Stimulated activated memory B cell treated with anti-CD40 and anti-IgM and Interleukin-4, amounts not matched to agents 10 μg/mL and 1 μg/mL and 100 μg/mL, for 72 hours (primary cell): Measurements from ENCODE around the gene RASSF4.

Source experiments
- ATAC-seq: fragments of 150-1000 bp; cut with Tn5 transposase; 2 replicates; pipeline ENCODE4 v1.10.0; 2021
- H3K27ac Mint-ChIP-seq: one replicate; pipeline ENCODE4 v1.8.0; 2022; ENCODE audit warnings: mild to moderate bottlenecking, mixed read lengths
- H3K27me3 Mint-ChIP-seq: one replicate; pipeline ENCODE4 v1.8.0; 2022; ENCODE audit warnings: mixed read lengths
- H3K36me3 Mint-ChIP-seq: one replicate; pipeline ENCODE4 v1.8.0; 2022; ENCODE audit warnings: mixed read lengths
- H3K4me1 Mint-ChIP-seq: one replicate; pipeline ENCODE4 v1.8.0; 2022; ENCODE audit warnings: mixed read lengths
- H3K4me3 Mint-ChIP-seq: one replicate; pipeline ENCODE4 v1.8.0; 2022; ENCODE audit warnings: mild to moderate bottlenecking, moderate library complexity, mixed read lengths
- H3K9me3 Mint-ChIP-seq: one replicate; pipeline ENCODE4 v1.8.0; 2022; ENCODE audit warnings: mixed read lengths

RASSF4 gene

GRCh38 chr10:44971935-44972757 is 12.5 kb downstream of the RASSF4 start:
- ATAC-seq: no peak
- no peak overlapping the region for H3K4me3 Mint-ChIP-seq
- peaks cover 40% of the 10 kb centered on the region for H3K4me1 Mint-ChIP-seq
- H3K27me3 Mint-ChIP-seq: peaks cover 5% of the 10 kb centered on the region
- no peak overlapping the region for H3K27ac Mint-ChIP-seq
- H3K36me3 Mint-ChIP-seq: no peaks in the 10 kb centered on the region
- no peaks in the 10 kb centered on the region for H3K9me3 Mint-ChIP-seq

- no peak for ATAC-seq
- no peaks in the 10 kb centered on the region for H3K9me3 Mint-ChIP-seq
- H3K27ac Mint-ChIP-seq: peak overlapping the region; percentile 82
- peaks cover 9% of the 10 kb centered on the region for H3K27me3 Mint-ChIP-seq
- H3K36me3 Mint-ChIP-seq: no peaks in the 10 kb centered on the region
- H3K4me3 Mint-ChIP-seq: no peak overlapping the region
- H3K4me1 Mint-ChIP-seq: peaks cover 32% of the 10 kb centered on the region
Measured at GRCh38 chr10:44972874-44973306, 13.3 kb downstream of the RASSF4 start.

GRCh38 chr10:44973323-44974081 is 13.9 kb downstream of the RASSF4 start:
- Mint-ChIP-seq H3K9me3 (no peaks in the 10 kb centered on the region), H3K4me3 (peak overlapping the region; percentile 35), H3K36me3 (no peaks in the 10 kb centered on the region)

GRCh38 chr10:44974082-44974627 is 14.6 kb downstream of the RASSF4 start:
- peak overlapping the region; percentile 75 for H3K4me3 Mint-ChIP-seq
- H3K9me3 Mint-ChIP-seq: no peaks in the 10 kb centered on the region
- peak; percentile 13 for ATAC-seq
- H3K27me3 Mint-ChIP-seq: peaks cover 9% of the 10 kb centered on the region
- H3K36me3 Mint-ChIP-seq: no peaks in the 10 kb centered on the region
- H3K4me1 Mint-ChIP-seq: peaks cover 19% of the 10 kb centered on the region
- peak overlapping the region; percentile 82 for H3K27ac Mint-ChIP-seq

More at GRCh38 chr10:44973323-44974081, 13.9 kb downstream of the RASSF4 start:
- Mint-ChIP-seq H3K4me1 (peaks cover 26% of the 10 kb centered on the region), H3K27ac (peak overlapping the region; percentile 82), H3K27me3 (peaks cover 9% of the 10 kb centered on the region)
- ATAC-seq: peak; percentile 26

GRCh38 chr10:44974628-44975430 is 15.2 kb downstream of the RASSF4 start:
- H3K4me3 Mint-ChIP-seq: peak overlapping the region; percentile 75
- H3K9me3 Mint-ChIP-seq: no peaks in the 10 kb centered on the region
- no peaks in the 10 kb centered on the region for H3K36me3 Mint-ChIP-seq
- peaks cover 19% of the 10 kb centered on the region for H3K4me1 Mint-ChIP-seq
- peaks cover 9% of the 10 kb centered on the region for H3K27me3 Mint-ChIP-seq
- H3K27ac Mint-ChIP-seq: peak overlapping the region; percentile 82
- ATAC-seq: peak; percentile 87

GRCh38 chr10:44975431-44976331 is 16.1 kb downstream of the RASSF4 start:
- Mint-ChIP-seq H3K36me3 (no peaks in the 10 kb centered on the region), H3K9me3 (no peaks in the 10 kb centered on the region), H3K27ac (peak overlapping the region; percentile 82), H3K27me3 (peaks cover 9% of the 10 kb centered on the region), H3K4me3 (no peak overlapping the region), H3K4me1 (peaks cover 19% of the 10 kb centered on the region)
- ATAC-seq: no peak

GRCh38 chr10:44976352-44977198 is 17.0 kb downstream of the RASSF4 start:
- peaks cover 9% of the 10 kb centered on the region for H3K27me3 Mint-ChIP-seq
- no peak overlapping the region for H3K4me3 Mint-ChIP-seq
- H3K4me1 Mint-ChIP-seq: peaks cover 19% of the 10 kb centered on the region
- no peak for ATAC-seq
- H3K9me3 Mint-ChIP-seq: no peaks in the 10 kb centered on the region
- H3K27ac Mint-ChIP-seq: peak overlapping the region; percentile 19
- no peaks in the 10 kb centered on the region for H3K36me3 Mint-ChIP-seq

GRCh38 chr10:44977287-44978212 is 17.9 kb downstream of the RASSF4 start:
- Mint-ChIP-seq H3K27me3 (peaks cover 9% of the 10 kb centered on the region), H3K27ac (no peak overlapping the region), H3K4me3 (no peak overlapping the region), H3K4me1 (peaks cover 18% of the 10 kb centered on the region), H3K9me3 (no peaks in the 10 kb centered on the region), H3K36me3 (no peaks in the 10 kb centered on the region)
- ATAC-seq: no peak

- no peak overlapping the region for H3K4me3 Mint-ChIP-seq
- no peak overlapping the region for H3K27ac Mint-ChIP-seq
- no peak for ATAC-seq
Measured at GRCh38 chr10:44978213-44978569, 18.6 kb downstream of the RASSF4 start.

GRCh38 chr10:44978570-44979280 is 19.1 kb downstream of the RASSF4 start, which contains the start of gene DEPP1:
Gene DEPP1 (minus strand): TSS chr10:44978809. CDS start chr10:44978030, 779 bp downstream.
- Mint-ChIP-seq H3K9me3 (no peaks in the 10 kb centered on the region), H3K27me3 (peaks cover 9% of the 10 kb centered on the region), H3K4me3 (no peak within 1 kb of the TSS), H3K4me1 (peaks cover 6% of the 10 kb centered on the region), H3K27ac (no peak within 1 kb of the TSS), H3K36me3 (no peaks in the 10 kb centered on the region)
- no peak for ATAC-seq

More at GRCh38 chr10:44978213-44978569, 18.6 kb downstream of the RASSF4 start:
- Mint-ChIP-seq H3K36me3 (no peaks in the 10 kb centered on the region), H3K4me1 (peaks cover 12% of the 10 kb centered on the region), H3K9me3 (no peaks in the 10 kb centered on the region), H3K27me3 (peaks cover 9% of the 10 kb centered on the region)

GRCh38 chr10:44979281-44980191 is 19.9 kb downstream of the RASSF4 start:
- no peak overlapping the region for H3K4me3 Mint-ChIP-seq
- H3K4me1 Mint-ChIP-seq: no peaks in the 10 kb centered on the region
- H3K9me3 Mint-ChIP-seq: no peaks in the 10 kb centered on the region
- H3K27me3 Mint-ChIP-seq: peaks cover 9% of the 10 kb centered on the region
- H3K27ac Mint-ChIP-seq: no peak overlapping the region
- ATAC-seq: no peak
- H3K36me3 Mint-ChIP-seq: no peaks in the 10 kb centered on the region
